Measurements from ENCODE around the gene TM4SF5.
"Not testable (repeated sequence)": the region's sequence is repeated elsewhere in the genome, so short reads cannot be mapped to it uniquely, and the experiment has no call there.

The TM4SF5 gene

DNA sequence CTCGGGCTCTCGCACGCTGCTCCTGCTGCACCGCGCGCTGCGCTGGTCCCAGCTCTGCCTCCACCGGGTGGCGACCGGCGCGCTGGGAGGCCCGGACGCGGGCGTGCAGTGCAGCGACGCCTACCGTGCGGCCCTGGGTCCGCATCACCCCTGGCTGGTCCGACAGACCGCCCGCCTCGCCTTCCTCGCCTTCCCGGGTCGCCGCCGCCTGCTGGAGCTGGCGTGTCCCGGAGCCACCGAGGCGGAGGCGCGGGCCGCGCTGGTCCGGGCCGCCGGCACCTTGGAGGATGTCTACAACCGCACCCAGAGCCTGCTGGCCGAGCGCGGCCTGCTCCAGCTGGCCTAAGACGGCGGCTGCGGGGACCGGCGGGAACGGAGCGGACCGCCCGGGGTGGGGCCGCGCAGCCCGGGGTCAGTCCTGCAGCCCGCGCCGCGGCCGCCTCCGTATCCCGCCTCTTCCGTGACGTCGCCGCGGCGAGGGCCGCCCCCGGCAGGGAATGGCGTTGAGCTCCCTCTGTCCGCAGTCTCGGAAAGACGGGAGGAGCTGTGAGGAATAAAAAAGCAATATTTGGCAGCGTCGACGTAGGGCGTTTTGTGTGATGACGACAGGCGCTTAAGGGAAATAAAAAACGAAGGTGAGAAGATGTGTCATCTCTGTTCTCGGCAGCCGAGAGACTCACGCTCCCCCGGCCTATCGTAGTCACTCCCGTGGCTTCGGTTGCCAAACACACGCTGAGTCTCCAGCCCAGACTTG lies 18.4 kb downstream of the TM4SF5 start:
- peak; percentile 67 to 78 for DNase-seq (ENCODE audit: low read depth in 2 of 2)

DNA sequence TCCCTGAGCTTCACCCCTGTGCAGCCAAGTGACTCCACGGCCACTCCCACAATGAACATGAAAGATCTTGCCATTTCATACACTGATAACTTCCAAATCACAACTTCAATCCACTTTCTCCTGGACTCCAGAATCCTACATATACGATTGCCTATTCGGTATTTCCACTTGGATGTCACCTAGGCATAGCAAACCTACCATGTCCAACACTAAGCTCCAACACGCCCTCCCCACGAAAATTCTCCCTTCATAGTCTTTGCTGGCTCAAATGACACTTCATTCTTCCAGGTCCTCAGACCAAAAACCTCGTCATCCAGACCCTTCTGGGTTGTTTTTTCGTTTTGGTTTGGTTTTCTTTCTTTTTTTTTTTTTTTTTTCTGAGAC lies 19.0 kb downstream of the TM4SF5 start:
- no peak for DNase-seq (ENCODE audit: low read depth in 2 of 2)

DNA sequence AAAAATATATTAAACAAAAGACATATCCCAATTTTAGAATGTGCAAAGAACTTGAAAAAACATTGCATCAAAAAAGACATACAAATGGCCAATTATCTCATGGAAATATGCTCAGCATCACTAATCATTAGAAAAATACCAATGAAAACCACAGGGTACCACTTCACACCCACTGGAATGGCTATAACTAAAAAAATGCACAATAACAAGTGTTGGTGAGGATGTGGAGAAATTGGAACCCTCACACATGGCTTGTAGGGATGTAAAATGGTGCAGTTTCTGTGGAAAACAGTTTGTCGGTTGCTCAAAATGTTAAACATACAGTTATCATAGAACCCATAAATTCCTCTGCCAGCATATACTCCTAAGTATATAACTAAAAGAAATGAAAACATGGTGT lies 23.5 kb downstream of the TM4SF5 start:
- no peak for DNase-seq (ENCODE audit: low read depth in 2 of 2)

DNA sequence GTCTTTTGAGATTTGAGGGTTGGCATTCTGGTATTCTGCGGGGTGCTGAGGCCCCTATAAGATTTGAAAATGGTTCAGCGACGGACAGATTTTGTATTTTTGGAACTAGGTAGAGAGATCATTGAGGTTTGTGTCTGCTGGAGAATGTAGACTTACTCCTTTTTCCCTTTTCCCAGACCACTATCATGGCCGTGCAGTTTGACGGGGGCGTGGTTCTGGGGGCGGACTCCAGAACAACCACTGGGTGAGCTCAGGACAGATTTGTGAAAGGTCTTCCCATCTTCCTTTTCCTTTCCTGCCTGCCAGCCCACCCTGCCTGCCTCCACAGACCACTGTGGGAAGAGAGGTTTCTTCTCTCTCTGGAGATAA lies 24.9 kb downstream of the TM4SF5 start:
- DNase-seq (ENCODE audit: low read depth in 2 of 2) = no peak

DNA sequence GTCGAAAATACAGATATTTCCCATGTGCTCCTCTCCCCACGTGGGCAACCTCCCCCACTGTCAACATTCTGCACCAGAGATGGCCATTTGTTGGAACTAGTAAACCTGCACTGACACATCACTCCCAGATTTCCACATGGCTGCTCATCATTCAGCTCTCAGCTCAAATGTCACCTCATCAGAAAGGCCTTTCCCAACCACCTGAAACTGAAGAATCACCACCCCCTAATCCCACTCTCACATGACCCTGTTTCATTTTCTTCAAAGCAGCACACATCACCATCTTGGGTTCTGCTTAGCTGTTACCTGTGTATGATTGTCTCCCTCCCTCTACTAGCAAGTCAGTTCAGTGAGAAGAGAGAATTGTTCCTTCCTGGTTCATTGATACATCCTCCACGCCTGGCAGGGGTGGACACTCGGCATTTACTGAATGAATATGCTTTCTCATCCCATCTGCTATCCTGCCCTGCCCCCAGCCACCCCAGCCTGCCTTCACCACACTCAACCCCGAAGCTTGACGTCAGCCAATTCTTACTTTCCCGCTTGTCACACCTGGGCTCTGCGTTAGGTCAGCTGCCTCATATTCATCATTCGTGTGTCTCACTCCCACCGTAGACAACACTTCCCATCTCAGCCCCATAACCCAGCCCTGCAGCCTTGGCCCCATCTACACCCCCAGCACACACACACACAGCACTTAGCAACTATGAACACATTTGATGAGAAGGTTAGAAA lies 28.9 kb downstream of the TM4SF5 start:
- no peak for DNase-seq (ENCODE audit: low read depth in 2 of 2)

DNA sequence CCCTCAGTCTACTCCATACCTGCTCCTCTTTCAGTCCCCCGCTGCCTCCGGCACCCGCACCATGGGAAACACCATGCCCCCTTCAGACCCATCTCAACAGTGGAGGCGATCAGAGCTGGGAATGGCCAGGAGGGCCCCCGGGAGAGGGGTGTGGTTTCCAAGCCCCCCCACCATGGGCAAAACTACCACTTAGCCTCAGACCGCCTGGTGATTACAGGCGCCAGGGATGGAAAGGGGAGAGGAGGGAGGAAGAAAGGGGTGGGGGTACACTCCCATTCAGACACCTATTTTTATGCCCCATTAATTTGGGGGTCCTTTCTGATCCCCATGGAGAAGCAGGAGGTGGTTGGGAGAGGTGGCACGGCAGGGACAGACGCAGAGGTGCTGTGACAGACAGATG lies 30.5 kb downstream of the TM4SF5 start, which contains the start of gene C17orf114:
Gene C17orf114 (minus strand): TSS at position 101 of the 400 bp plus-strand sequence.
- no peak for DNase-seq (ENCODE audit: low read depth in 2 of 2)

DNA sequence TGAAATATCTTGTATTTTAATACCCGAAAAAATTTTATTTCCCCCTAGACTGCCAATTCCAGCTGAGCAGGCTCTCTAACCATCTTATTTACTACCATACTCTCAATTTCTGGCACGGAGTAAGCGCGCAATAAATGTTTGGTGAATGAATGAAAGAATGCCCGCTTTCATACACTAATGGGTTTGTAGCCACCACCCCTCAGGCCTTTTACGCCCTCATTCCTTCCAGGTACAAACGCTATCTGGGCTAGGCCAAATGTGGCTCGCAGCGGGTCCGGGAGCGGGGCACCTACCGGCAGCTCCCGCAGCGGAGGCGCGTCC lies 34.7 kb downstream of the TM4SF5 start:
- DNase-seq (ENCODE audit: low read depth in 2 of 2) = no peak

DNA sequence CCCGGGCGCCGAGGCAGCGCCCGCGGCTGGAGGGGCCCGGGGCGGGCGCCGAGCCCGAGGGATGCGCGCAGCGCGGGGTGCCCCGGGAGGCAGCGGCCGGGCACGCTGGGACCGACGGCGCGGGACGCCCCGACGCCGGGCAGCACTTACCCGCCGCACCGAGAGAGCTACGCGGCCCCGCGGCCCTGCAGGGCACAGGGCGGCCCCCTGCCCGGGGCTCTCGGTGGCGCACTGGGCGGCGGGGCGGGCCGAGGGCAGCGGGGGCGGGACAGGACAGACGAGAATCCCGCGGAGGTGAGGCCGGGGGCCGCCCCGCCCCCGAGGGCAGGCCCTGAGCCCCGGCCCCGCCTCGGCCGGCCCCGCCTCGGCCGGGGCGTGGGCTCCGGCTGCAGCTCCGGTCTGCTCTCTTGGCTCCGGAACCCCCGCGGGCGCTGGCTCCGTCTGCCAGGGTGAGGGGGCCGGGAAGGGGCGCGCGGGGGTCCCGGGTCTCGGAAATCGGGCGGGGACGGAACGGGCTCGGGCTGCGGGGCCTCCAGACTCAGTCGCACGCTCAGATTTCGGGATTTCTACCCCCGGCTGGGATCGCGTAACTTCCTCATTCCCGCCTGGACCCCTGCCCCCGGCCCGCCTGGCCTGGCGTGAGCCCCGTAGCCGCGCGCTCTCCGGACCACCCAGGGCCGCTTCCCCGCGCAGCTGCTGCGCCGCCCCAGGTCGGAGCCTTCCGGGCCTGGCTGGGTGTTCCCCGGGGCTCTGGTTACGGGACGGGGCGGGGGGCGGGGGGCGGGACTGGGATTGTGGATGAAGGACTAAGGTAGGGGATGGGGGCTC lies 35.3 kb downstream of the TM4SF5 start, which contains the start of gene PLD2:
Gene PLD2 (plus strand): TSS at position 376 of the 828 bp plus-strand sequence. CDS start 621 bp downstream, outside the sequence.
- peak; percentile 75 to 88 for DNase-seq (ENCODE audit: low read depth in 2 of 2)

DNA sequence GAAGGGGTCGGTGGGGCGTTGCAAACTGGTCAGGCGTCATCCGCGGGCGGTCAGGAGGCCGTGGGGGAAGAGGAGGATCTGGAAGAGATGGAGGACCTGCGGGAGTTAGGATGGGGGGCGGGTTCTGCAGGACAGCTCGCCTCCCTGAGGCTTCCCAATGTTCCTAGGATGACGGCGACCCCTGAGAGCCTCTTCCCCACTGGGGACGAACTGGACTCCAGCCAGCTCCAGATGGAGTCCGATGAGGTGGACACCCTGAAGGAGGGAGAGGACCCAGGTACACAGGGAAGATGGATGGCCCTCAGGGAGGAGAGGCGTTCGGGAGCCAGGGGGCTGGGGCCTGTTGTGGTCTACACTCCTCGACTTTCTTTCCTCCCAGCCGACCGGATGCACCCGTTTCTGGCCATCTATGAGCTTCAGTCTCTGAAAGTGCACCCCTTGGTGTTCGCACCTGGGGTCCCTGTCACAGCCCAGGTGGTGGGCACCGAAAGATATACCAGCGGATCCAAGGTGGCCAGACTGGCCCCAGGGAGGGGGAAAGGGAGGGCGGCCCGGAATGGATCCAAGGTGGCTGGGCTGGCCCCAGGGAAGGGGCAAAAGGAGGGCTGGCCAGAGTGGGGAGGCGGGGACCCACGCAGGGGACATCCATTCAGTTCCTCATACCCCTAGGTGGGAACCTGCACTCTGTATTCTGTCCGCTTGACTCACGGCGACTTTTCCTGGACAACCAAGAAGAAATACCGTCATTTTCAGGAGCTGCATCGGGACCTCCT lies 36.1 kb downstream of the TM4SF5 start:
- DNase-seq (ENCODE audit: low read depth in 2 of 2) = no peak

DNA sequence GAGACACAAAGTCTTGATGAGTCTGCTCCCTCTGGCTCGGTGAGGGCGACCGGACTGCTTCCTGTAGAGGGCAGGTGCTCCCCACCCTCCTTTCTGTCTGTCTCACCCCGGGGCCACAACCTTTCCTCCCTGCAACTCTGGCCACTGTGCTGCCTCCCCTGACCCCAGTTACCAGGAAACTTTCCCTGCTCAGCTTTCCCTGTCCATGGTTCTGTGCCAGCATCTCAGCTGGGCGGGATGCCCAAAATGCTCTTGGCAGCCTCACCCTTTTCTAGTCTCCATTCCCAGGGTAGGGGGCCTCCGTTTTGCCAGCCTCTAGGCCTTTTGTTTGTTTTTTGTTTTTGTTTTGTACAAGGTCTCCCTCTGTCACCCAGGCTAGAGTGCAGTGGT lies 36.7 kb downstream of the TM4SF5 start:
- no peak for DNase-seq (ENCODE audit: low read depth in 2 of 2)

DNA sequence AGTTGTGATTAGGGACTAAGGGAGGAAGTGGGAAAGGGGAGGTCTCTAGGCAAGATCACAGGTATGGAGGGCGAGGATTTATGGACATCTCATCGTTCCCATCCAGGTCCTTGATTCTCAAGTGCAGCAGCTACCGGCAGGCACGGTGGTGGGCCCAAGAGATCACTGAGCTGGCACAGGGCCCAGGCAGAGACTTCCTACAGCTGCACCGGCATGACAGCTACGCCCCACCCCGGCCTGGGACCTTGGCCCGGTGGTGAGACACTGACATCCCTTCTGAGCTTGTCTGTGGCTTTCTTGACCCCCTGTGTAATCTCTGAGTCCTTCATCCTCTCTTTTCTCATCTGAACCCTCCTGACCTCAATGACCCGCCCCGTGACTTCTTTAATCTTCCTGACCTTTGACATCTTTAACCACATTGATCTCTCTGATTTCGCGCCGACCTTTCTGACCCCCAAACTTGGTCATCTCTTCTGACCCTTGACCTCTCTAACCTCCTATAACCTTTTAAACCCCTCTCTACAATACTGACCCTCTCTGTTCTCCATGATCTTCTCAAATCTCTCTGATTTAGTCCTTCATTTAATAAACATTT lies 39.1 kb downstream of the TM4SF5 start:
- DNase-seq (ENCODE audit: low read depth in 2 of 2) = no peak

DNA sequence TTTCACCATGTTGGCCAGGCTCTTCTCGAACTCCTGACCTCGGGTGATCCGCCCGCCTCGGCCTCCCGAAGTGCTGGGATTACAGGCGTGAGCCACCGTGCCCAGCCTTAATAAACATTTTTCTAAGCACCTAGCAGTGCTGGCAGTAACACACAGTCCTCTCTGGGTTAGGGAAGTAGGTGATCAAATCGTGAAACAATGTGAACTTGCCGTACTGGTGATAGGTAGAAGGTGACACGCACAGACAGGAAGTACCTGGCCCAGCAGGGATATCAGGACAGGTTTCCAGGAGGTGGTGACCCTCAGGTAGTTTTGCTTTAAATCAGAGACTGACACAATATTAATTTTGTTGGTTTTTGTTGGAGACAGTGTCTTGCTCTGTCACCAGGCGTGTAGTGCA lies 39.8 kb downstream of the TM4SF5 start:
- no peak for DNase-seq (ENCODE audit: low read depth in 2 of 2)

DNA sequence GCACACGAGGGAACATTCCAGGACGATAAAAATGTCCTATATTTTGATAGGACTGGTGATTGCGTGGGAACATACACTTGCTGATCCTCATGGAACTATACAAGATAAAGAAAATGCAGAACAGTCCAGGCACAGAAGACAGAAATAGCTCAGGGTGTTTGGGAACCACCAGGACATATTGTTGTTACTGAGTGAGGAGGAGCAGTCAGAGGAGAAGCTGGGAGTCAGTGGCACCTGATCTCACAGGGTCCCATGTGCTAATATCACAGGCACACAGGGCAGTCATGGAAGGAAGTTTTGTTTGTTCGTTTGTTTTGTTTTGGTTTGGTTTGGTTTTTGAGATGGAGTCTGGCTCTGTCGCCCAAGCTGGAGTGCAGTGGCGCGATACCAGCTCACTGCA lies 41.0 kb downstream of the TM4SF5 start:
- no peak for DNase-seq (ENCODE audit: low read depth in 2 of 2)

DNA sequence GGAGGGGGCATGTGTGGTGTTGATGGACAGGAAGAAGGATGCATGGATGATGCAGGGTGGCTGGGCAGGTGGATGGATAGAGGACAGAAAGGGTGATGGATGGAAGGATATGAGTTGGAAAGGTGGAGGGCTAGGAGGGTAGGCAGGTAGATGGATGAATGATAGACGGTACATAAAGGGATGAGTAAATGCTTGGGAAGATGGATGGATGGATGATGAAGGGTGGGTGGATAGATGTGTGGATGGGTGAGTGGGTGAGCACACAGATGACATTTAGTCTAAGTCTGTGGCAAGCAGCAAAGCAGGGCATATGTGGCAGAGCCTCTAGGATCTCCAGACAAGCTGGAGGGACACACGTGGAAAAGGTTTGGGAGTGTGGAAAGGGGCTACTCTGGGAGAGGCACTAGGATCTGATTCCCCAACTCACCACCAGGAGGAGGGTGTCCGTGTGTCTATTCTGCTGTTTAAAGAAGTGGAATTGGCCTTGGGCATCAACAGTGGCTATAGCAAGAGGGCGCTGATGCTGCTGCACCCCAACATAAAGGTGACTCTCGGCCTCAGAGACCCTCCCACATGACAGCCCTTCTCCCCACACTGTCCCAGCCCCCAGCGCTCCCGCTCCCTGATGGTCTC lies 43.5 kb downstream of the TM4SF5 start:
- DNase-seq (ENCODE audit: low read depth in 2 of 2) = no peak

DNA sequence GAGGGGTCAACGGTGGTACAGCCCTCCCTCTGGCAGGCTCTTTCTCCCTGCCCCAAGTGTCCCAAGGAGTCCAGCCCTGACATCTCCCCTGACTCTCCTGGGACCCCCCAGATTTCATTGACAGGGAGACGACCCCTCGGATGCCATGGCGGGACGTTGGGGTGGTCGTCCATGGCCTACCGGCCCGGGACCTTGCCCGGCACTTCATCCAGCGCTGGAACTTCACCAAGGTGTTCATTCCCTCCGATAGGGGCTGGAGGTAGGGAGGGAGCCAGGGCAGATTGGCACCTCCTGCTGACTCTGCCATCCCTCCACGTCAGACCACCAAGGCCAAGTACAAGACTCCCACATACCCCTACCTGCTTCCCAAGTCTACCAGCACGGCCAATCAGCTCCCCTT lies 45.1 kb downstream of the TM4SF5 start:
- no peak for DNase-seq (ENCODE audit: low read depth in 2 of 2)

DNA sequence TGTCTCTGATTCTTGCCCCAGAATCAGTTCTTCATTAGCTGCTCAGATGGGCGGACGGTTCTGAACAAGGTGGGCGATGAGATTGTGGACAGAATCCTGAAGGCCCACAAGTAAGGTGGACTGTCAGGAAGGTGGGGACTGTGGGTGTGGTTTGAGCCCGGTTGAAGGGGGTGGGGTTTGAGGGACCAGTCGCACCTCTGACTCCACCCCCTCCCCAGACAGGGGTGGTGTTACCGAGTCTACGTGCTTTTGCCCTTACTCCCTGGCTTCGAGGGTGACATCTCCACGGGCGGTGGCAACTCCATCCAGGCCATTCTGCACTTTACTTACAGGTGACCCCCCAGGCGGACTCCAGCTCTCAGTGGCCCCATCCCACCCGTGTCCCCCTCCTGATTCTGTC lies 46.6 kb downstream of the TM4SF5 start:
- no peak for DNase-seq (ENCODE audit: low read depth in 2 of 2)

DNA sequence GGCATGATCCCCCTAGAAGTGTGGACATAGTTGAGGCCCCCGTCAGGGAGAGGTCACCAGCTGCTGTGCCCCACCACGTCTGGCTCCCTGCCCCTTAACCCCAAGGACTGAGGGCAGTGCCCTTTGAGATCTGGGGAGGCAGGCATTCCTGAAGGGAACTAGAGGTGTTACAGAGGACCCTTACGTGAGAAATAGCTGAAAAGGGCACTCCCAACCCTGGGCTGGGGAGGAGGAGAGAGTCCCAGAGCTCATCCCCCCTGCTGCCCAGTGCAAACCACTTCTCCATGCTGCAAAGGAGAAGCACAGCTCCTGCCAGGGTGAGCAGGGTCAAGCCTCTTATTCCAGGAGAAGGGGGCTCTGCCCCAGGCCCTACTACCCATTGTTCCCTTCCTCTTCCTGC lies 51.1 kb downstream of the TM4SF5 start:
- DNase-seq (ENCODE audit: low read depth in 2 of 2) = no peak

DNA sequence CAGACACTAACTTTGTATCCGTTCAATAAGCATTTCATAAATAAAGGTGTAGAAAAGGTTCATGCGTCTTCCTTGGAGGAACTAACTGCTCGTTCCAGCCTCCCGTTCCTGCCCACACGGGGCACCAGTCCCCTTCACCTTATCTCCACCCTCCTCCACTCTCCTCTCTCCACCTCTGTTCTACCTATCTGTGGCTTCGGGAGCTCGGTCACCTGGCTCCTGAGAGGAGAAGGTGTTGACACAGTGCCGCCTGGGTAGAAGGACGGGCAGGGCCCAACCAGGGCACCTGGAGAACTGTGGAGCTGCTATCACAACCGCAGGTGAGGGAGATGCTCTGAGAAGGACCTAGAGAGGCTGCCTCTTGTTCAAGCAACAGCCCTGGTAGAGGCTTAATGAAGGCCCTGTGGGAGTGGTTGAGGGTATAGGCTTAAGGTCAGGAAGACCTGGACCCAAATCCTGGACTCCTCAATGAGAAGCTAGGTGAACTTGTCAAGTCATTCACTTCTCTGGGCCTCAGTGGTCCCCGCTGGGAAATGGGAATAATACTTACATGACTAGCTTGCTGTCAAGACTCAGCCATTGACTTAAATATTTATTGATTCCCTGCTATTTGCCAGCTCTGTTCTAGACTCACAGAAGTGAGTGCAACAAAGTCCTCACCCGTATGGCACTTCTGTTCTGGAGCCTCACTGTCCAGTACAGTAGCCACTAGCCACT lies 51.8 kb downstream of the TM4SF5 start:
- DNase-seq (ENCODE audit: low read depth in 2 of 2) = no peak

DNA sequence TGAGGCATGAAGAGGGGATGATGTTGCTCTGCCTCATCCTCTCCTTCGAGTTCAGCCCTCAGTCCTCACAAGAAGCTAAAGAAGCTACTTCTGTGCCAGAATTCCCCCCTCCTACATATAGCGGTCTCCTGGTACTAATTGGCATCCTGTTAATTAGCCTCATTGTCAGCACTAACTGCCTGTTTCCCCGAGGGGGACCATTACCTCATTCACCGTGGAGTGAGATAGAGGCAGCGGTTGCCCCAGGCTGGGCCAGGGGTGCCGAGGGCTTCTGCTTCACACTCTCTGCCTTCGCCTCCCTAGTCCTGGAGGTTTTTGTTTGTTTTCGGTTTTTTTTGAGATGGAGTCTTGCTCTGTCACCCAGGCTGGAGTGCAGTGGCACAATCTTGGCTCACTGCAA lies 55.7 kb downstream of the TM4SF5 start:
- DNase-seq (ENCODE audit: low read depth in 2 of 2) = no peak

DNA sequence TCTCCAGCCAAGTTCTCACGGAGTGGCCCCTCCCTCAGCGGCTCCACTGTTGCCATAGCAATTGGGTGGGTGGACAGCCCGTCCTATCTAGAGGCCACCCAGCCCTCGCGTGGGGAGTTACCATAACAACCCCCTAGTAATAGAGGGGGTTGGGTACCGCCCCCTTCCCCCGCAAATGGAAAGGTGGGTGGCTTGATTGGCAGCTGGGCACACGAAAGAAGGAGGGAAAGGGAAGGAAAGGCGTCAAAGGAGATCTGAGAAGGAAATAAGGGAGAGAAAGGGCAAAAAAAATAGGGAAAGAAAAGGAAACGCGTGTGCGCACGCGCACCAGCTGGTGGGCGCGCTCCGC lies 61.1 kb downstream of the TM4SF5 start:
- DNase-seq (ENCODE audit: low read depth in 2 of 2) = not testable (repeated sequence)

Data from stimulated activated CD4-positive, alpha-beta T cell treated with anti-CD3 and anti-CD28 coated beads, Interleukin-15, amount 100 ng/mL, for 48 hours (primary cell).